GM19324 (cell line): Measurements from ENCODE around the gene SLC6A18.

ENCODE experiments used
- ATAC-seq: cut with Tn5 transposase; IDR thresholded peaks from one replicate; pipeline ENCODE4 v1.9.1; 2021; ENCODE audit warnings: mild to moderate bottlenecking, moderate library complexity; ENCODE audit not compliant: unreplicated experiment, low FRiP score

Gene SLC6A18

DNA sequence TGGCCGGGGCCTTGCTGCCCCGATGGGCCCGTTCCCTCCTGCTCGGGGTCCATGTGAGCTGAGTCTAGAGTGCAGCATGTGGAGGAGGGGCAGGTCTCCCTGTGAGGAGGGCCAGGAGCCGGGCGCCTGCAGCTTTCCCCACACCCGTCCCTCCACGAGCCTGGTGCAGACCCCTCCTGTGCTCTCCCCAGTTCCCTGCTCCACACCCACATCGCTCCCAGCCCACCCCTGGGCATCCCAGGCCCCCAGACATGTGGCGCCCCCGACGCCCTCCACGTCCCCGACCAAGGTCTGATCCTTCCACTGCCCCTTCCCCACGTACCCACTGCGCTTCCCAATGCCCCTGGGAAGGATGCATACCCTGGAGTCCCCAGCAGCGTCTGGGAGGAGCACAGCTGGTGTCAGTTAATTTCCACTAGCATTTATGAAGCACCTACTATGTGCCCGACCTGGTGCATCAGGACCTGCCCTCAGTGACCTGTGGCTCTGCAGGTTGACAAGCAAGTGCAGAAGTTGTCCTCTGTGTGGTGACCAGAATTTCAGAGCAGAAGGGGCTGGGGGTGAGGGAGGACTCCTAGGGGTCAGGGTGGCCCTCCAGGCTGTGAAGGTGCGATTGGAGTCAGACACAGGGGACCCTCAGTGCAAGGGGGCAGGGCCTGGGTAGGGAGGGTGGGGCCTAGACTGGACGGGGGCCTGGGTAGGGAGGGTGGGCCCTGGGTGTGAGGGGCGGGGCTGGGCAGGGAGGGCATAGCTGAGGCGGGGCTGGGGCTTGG is 10.8 kb upstream of the SLC6A18 start:
- no peak for ATAC-seq

GRCh38 chr5:1214936-1215220 is 10.3 kb upstream of the SLC6A18 start:
- no peak for ATAC-seq

GRCh38 chr5:1215320-1216096 is 9.7 kb upstream of the SLC6A18 start:
- no peak for ATAC-seq

- no peak for ATAC-seq
Observed at GRCh38 chr5:1216211-1216917, 8.8 kb upstream of the SLC6A18 start.

GRCh38 chr5:1216918-1217295 is 8.3 kb upstream of the SLC6A18 start:
- no peak for ATAC-seq

- no peak for ATAC-seq
Observed at GRCh38 chr5:1217596-1218206, 7.5 kb upstream of the SLC6A18 start.

DNA sequence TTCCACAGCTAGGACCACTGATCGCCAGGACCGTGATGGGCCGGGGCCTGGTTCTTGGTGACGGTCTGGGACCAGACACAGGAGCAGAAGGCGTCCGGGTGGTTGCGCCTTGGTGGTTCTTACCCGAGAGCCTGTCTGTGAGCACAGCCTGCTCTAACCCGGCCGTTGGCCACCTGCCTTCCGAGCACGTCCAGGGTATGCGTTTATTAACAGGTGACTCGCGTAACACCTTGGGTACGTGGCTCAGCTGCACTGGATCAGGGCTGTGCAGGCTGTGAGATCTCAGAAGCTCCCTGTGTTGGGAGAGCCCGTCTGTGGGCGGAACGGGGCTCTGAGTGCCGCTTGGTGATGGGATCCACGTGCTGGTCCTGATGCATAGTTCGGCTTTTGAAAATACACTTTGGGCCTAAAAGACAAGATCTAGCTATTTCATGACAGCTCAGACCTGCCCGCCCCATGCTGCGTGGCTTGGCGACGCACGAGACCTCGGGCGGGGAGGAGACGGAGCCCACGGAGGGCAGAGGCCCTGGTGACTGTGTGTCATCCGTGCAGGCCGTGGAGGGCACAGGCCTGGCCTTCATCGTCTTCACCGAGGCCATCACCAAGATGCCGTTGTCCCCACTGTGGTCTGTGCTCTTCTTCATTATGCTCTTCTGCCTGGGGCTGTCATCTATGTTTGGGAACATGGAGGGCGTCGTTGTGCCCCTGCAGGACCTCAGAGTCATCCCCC is 6.7 kb upstream of the SLC6A18 start:
- no peak for ATAC-seq

DNA sequence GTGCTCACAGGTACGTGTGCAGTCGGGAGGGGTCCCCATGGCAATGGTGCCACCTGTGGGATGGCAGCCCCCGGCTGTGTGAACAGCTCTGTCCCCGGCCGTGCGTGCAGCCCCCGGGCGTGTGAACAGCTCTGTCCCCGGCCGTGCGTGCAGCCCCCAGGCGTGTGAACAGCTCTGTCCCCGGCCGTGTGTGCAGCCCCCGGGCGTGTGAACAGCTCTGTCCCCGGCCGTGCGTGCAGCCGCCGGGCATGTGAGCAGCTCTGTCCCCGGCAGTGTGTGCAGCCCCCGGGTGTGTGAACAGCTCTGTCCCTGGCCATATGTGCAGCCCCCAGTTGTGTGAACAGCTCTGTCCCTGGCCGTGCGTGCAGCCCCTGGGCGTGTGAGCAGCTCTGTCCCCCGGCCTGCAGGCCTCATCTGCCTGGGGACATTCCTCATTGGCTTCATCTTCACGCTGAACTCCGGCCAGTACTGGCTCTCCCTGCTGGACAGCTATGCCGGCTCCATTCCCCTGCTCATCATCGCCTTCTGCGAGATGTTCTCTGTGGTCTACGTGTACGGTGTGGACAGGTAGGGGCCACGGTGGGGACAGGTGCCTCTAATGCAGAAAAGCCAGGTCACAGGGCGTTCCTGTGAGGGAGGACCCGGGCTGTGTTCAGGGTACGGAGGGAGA is 5.9 kb upstream of the SLC6A18 start:
- ATAC-seq = no peak

DNA sequence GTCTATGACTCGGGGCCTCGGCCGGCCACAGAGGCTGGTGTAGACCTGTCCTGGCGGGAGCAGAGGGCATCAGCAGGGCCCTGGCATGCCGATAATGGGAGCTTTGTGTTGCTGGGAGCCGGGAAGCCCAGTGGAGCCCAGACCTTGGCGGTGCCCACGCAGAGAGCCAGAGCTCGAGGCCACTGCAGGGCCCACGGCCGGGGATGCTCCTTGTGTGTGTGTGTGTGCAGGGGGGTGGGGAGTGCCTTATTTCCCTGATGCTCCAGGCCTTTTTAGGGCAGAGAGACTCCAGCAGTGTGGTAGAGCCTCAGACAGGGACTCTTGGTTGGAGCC is 5.4 kb upstream of the SLC6A18 start:
- ATAC-seq = no peak

DNA sequence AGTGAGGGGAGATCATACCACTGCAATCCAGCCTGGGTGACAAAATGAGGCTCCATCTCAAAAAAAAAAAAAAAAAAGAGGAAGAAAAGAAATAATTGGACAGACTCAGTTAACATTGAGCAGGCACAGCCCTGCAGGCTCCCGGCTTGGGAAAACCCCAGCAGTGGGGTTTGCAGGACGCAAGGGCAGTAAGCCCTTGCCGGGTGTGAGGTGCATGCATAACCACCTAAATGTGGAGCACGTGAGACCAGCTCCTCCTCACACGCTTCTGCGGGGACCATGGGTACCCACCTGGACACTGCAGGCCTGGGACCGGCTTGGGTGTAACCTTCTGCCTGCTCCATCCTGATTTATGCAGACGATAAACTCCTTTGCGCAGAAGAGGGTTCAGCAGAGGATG is 4.8 kb upstream of the SLC6A18 start:
- ATAC-seq = no peak

GRCh38 chr5:1220831-1221230 is 4.3 kb upstream of the SLC6A18 start:
- no peak for ATAC-seq

DNA sequence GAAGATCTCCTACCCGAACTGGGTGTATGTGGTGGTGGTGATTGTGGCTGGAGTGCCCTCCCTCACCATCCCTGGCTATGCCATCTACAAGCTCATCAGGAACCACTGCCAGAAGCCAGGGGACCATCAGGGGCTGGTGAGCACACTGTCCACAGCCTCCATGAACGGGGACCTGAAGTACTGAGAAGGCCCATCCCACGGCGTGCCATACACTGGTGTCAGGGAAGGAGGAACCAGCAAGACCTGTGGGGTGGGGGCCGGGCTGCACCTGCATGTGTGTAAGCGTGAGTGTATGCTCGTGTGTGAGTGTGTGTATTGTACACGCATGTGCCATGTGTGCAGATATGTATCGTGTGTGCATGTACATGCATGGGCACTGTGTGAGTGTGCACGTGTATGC is 3.5 kb upstream of the SLC6A18 start:
- ATAC-seq = no peak

GRCh38 chr5:1222147-1222546 is 3.0 kb upstream of the SLC6A18 start:
- no peak for ATAC-seq

- ATAC-seq = no peak
Observed at GRCh38 chr5:1222621-1223277, 2.4 kb upstream of the SLC6A18 start.

- no peak for ATAC-seq
Observed at GRCh38 chr5:1223278-1223670, 1.9 kb upstream of the SLC6A18 start.

- no peak for ATAC-seq
Observed at GRCh38 chr5:1224631-1225030, 550 bp upstream of the SLC6A18 start.

GRCh38 chr5:1226231-1226630 is 1.1 kb downstream of the SLC6A18 start:
- ATAC-seq = no peak

GRCh38 chr5:1226839-1227581 is 1.8 kb downstream of the SLC6A18 start:
- ATAC-seq = no peak

- no peak for ATAC-seq
Observed at GRCh38 chr5:1227667-1228066, 2.5 kb downstream of the SLC6A18 start.
